Epithelial cell of esophagus (primary cell): Measurements from ENCODE around the gene CLBA1.

Experiments used
- DNase-seq: peaks from one replicate; pipeline ENCODE4 v3.0.0; 2010; ENCODE audit warnings: low read depth
- H3K4me3 ChIP-seq: 2 replicates; pipeline ENCODE4 v1.5.1; 2011; ENCODE audit warnings: mild to moderate bottlenecking, low read length, control low read depth
- CTCF ChIP-seq: IDR thresholded peaks from 2 replicates; pipeline ENCODE4 v1.5.1; 2011; ENCODE audit warnings: low read depth, mild to moderate bottlenecking, low read length, control low read depth, inconsistent platforms; ENCODE audit not compliant: insufficient read depth; ENCODE audit errors: missing control alignments

CLBA1 gene

GRCh38 chr14:104978746-104979691 is 6.6 kb upstream of the CLBA1 start:
- no peak for TF ChIP-seq CTCF
- peak overlapping the region; percentile 34 for H3K4me3 ChIP-seq
- no peak for DNase-seq

- H3K4me3 ChIP-seq, result no peak overlapping the region
- TF ChIP-seq CTCF, result no peak
- DNase-seq, result peak; percentile 65
Observed at GRCh38 chr14:104979758-104980610, 5.6 kb upstream of the CLBA1 start.

GRCh38 chr14:104980611-104981531 is 4.7 kb upstream of the CLBA1 start:
- no peak for DNase-seq
- TF ChIP-seq CTCF, result no peak
- no peak overlapping the region for H3K4me3 ChIP-seq

- no peak for DNase-seq
- H3K4me3 ChIP-seq, result no peak overlapping the region
- no peak for TF ChIP-seq CTCF
Observed at GRCh38 chr14:104981699-104982541, 3.7 kb upstream of the CLBA1 start.

- no peak overlapping the region for H3K4me3 ChIP-seq
- DNase-seq, result peak; percentile 61
- no peak for TF ChIP-seq CTCF
Observed at GRCh38 chr14:104982548-104983230, 2.9 kb upstream of the CLBA1 start.
